Measurements from ENCODE around the gene UNC5C. TPM values are rescaled to one million over a fixed set of nuclear protein-coding genes. Genes with fewer than 3 reads are reported as not detected.

The UNC5C gene
- total RNA-seq, 1 experiment from 2014 or later, result 8.2 TPM

- intact Hi-C loops (cut with micrococcal nuclease; ENCODE audit: unreplicated experiment) (no loop called here), in situ Hi-C loops (cut with HindIII; ENCODE audit: low pct_unique_long_range_greater_than_20kb, low sequenced_read_pairs) (no loop called here)
- no peak overlapping the region for H3K4me3 ChIP-seq (ENCODE audit: low read depth in 2 of 2, low read length in 2 of 2)
- H3K4me1 ChIP-seq (ENCODE audit: control insufficient read depth, insufficient read depth, low read length), result no peaks in the 10 kb centered on the region; the same call in 1 of the 2 replicates
- no peaks in the 10 kb centered on the region for H3K27me3 ChIP-seq (ENCODE audit: control insufficient read depth, insufficient read depth, low read length)
- H3K36me3 ChIP-seq (ENCODE audit: control insufficient read depth, insufficient read depth, low read length), result no peaks in the 10 kb centered on the region
- no peak overlapping the region for H3K27ac ChIP-seq (ENCODE audit: low read length)
- no TSS peak for BruUV-seq (replicated peaks)
- POLR2A ChIA-PET, result no interaction called here
- ATAC-seq, result no peak
- DNase-seq (ENCODE audit: low read depth, low spot score), result no peak
- TF ChIP-seq REST (IDR thresholded peaks at IDR 0.05; ENCODE audit: insufficient read depth in 1 of 2, low read depth in 2 of 2, low read length in 1 of 2) (no peak), SIN3A (IDR thresholded peaks at IDR 0.05; ENCODE audit: borderline replicate concordance, insufficient read depth, low read depth, low read length) (no peak), TCF7L2 (IDR thresholded peaks at IDR 0.05; ENCODE audit: low read depth, low read length) (no peak), CTCF (IDR thresholded peaks at IDR 0.05) (no peak), POLR2AphosphoS5 (IDR thresholded peaks at IDR 0.05; ENCODE audit: low read depth, low read length) (no peak)
- H3K9me3 ChIP-seq (ENCODE audit: control insufficient read depth, insufficient read depth, low read depth, low read length), result no peaks in the 10 kb centered on the region
- CTCF ChIA-PET, result no interaction called here
Measured at GRCh38 chr4:95157596-95157995, 391.2 kb downstream of the UNC5C start.

- Histone ChIP-seq H3K9me3 (ENCODE audit: control insufficient read depth, insufficient read depth, low read depth, low read length) (no peaks in the 10 kb centered on the region), H3K27ac (ENCODE audit: low read length) (no peak overlapping the region), H3K4me1 (ENCODE audit: control insufficient read depth, insufficient read depth, low read length) (no peaks in the 10 kb centered on the region; the same call in 1 of the 2 replicates), H3K27me3 (ENCODE audit: control insufficient read depth, insufficient read depth, low read length) (no peaks in the 10 kb centered on the region), H3K4me3 (ENCODE audit: low read depth in 2 of 2, low read length in 2 of 2) (no peak overlapping the region), H3K36me3 (ENCODE audit: control insufficient read depth, insufficient read depth, low read length) (no peaks in the 10 kb centered on the region)
- POLR2A ChIA-PET, result no interaction called here
- intact Hi-C loops (cut with micrococcal nuclease; ENCODE audit: unreplicated experiment), result no loop called here
- TF ChIP-seq REST (IDR thresholded peaks at IDR 0.05; ENCODE audit: insufficient read depth in 1 of 2, low read depth in 2 of 2, low read length in 1 of 2), result no peak
- peak; percentile 29; the same call in 1 of the 2 replicates for TF ChIP-seq CTCF (IDR thresholded peaks at IDR 0.05)
- CTCF ChIA-PET, result interaction anchor here (0.6 to 0.7 kb wide), 5 partner anchors 103 to 1418 kb away, joined by 3 to 7 read pairs (median 5); no protein-coding TSS in a partner anchor
- no peak for DNase-seq (ENCODE audit: low read depth, low spot score)
- no TSS peak for BruUV-seq (replicated peaks)
- in situ Hi-C loops (cut with HindIII; ENCODE audit: low pct_unique_long_range_greater_than_20kb, low sequenced_read_pairs), result no loop called here
- ATAC-seq, result no peak
Measured at GRCh38 chr4:95156452-95156765, 392.4 kb downstream of the UNC5C start.

Data from Panc1 (cell line).